Measurements from ENCODE around the gene ZNF169.
"Not testable (repeated sequence)": the region's sequence is repeated elsewhere in the genome, so short reads cannot be mapped to it uniquely, and the experiment has no call there.

ZNF169 gene

DNA sequence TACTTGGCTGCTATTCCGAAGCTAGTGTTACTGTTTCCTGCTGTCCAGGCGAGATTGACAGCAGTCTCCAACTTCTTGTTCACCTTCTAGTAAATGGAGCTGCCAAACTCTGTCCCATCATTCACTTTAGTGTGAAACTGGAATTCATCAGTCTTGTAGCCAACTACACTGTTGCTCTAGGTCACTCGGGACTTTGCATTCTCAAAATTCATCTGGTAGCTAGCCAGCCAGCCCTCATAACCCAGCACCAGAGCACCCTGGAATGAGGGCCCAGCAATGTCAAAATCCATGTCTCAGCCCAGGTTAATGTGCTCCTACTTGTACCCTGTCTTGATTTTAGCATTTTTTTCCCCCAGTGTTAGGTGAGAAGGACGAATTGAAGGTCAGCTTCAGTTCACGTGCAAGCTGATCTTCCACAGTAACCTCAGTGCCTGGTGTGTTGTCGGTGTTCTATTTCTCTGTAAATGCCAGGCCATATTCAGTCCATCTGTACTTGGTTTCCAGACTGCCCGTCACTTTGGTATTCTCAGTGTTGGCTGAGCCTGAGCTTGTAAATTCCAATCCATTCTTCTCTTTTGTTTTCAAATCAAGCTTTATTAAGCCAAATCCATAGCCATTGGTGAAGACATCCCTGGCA, 28.9 kb downstream of the ZNF169 start:
- no peak for DNase-seq

GRCh38 chr9:94289691-94290090, 30.6 kb downstream of the ZNF169 start:
- no peak for DNase-seq

DNA sequence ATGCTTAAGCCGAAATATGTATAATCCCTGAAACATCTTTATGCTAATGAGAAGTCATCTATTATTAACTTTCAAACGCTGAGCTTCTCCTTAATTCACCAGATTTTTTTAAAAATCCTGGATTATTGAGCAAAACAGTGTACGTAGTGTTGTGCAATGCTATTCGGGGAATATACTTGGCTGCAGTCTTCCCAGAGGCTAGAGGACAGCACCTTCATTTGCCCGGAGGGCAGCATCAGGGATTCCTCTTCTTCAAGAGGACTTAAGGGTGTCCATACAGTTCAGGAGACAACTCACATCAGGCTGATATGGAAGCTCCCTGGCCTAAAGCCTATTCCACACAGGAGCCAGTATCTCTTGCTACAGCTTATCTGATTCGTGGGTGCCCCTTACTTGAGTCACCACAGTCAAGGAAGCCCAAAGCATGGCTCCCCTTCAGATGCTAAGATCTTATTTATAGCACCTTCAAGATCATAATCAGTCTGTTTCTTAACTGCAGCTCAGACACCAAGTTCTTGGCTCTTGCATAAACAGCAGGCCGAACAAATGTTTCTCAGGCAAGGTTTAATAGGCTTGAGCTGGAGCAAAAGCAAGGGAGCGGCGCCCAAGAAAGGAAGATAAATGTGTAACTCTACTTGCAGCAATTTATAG, 40.0 kb downstream of the ZNF169 start:
- no peak for DNase-seq

DNA sequence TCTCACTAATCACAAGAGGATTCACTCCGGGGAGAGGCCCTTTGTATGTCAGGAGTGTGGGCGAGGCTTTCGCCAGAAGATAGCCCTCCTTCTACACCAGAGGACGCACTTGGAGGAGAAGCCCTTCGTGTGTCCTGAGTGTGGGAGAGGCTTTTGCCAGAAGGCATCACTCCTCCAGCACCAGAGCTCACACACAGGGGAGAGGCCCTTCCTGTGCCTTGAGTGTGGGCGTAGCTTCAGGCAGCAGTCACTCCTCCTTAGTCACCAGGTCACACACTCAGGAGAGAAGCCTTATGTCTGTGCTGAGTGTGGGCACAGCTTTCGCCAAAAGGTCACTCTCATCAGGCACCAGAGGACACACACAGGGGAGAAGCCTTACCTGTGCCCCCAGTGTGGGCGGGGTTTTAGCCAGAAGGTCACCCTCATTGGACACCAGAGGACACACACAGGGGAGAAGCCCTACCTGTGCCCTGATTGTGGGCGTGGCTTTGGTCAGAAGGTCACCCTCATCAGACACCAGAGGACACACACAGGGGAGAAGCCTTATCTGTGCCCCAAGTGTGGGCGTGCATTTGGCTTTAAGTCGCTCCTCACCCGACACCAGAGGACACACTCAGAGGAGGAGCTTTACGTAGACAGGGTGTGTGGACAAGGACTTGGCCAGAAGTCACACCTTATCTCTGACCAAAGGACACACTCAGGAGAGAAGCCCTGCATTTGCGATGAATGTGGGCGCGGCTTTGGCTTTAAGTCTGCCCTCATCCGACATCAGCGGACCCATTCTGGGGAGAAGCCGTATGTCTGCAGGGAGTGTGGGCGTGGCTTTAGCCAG, 41.6 kb downstream of the ZNF169 start:
- DNase-seq: no peak

DNA sequence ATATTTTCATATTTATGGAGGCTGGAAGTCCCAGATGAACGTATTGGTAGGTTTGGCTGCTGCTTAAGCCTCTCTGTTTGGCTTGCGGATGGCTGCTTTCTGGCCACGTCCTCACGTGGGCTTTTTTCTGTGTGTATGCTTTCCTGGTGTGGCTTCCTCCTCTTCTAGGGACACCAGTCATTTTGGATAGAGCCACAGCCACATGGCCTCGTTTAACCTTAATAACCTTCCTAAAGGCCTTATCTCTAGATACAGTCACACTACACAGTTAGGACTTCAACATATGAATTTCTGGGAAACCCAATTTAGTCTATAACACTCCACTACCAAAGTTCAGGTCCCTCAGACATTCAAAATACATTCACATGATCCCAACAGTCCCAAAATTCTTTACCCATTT, 42.5 kb downstream of the ZNF169 start:
- no peak for DNase-seq

DNA sequence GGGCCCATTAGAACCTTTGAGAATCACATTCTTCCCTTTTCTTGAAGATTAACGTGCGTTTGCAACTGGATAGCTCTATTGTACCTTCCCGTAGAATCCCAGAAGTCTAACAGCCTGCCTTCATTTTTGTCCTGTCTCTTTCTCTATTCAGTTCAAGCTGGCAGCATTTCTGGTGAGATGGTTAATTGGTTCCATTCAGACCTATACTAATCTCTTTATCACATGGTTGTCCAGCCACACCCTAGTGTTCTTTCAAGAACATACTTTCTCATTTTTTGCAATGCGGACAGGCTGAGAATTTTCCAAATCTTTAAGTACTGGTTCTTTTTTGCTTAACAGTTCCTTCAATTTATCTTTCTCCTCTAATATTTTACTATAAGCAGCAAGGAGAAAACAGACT, 43.3 kb downstream of the ZNF169 start:
- no peak for DNase-seq

DNA sequence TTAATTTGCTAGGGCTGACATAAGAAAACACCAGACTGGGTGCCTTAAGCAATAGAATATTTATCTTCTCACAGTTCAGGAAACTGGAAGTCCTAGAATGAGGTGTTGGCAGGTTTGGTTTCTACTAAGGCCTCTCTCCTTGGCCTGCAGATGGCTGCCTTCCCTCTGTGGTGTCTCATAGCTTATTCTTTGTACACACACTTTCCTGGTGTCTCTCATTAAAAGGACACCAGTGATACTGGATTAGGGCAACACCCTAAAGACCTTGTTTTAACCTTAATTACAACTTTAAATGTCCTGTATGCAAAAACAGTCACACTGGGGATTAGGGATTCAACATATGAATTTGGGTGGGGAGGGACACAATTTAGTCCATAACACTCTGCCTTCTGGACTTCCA, 44.2 kb downstream of the ZNF169 start:
- DNase-seq: no peak

- not testable (repeated sequence) for DNase-seq
Observed at GRCh38 chr9:94315034-94315984, 56.2 kb downstream of the ZNF169 start.

DNA sequence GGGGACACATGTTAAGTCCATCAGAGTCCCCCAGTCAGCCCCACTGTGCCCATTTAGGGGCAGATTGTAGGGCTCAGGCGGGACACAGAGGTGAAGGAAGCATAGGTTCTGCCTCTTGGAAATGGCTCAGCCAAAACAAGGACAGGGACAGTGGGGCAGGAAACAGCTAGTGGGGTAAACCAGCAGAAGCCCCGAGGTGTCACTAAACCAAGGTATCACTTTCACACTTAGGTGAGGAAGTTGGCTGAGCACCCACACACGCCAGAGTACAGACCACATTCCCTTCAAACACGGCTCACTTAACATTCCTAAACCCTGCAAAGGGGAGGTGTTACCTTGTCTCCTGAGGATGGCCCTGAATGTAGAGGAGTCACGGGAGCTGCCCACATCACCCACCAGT, 57.1 kb downstream of the ZNF169 start:
- DNase-seq: not testable (repeated sequence)

DNA sequence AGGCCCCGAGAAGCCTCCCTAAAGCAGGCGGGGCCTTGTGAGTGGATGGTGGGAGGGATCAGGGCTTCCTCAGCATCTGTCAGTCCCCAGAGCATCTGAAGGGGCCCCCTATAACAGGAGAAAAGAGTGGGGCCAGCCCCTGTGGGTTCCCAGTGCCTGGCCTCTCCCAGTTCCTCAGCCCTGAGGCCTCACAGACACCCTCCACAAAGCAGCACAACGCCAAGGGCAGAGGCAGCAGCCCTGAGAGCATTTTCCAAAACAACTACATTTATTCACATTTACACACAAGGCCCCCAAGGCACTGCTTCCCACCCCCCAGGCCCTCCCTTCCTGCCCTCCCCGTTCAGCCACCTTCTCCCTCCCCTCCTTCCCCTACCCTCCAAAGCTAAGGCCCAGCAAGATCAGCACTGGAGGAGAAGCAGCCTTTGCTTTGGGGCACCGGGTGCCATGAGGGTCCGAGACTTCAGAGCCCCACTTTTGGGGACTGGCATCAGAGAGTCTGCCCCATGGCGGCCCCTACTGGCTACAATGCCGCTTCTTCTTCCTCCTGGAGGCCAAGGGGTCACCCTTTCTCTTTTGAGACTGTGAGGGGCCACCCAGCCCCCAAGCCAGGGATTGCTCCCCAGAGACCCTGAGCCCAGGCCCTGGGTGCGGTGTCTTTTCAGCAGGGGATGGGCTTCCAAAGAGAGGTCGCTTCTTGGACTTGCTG, 59.0 kb downstream of the ZNF169 start:
- DNase-seq: not testable (repeated sequence)

DNA sequence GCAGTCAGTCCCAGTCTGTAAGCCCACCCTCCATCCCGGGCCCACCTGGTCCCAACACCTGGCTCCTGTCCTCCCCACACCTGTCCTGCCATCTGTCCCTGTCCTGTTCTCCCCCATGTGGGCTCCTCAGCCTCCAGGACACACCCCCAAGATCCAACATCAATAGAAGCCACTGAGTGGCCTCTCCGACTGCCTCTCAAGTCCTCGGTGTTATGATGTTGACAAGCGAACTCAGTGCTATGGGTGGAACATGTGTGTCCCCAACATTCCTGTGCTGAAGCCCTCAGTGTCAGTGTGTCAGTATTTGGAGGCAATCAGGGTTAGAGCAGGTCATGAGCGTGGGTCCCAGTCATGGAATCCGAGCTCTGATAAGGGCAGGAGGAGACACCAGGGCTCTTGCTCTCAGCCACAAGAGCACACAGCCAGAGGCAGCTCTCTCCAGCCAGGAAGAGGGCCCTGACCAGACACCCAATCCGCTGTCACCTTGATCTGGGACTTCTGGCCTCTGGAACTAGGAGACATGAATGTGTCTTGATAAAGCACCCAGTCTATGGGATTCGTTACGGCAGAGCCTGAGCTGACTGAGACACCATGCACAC, 63.3 kb downstream of the ZNF169 start:
- DNase-seq: not testable (repeated sequence)

DNA sequence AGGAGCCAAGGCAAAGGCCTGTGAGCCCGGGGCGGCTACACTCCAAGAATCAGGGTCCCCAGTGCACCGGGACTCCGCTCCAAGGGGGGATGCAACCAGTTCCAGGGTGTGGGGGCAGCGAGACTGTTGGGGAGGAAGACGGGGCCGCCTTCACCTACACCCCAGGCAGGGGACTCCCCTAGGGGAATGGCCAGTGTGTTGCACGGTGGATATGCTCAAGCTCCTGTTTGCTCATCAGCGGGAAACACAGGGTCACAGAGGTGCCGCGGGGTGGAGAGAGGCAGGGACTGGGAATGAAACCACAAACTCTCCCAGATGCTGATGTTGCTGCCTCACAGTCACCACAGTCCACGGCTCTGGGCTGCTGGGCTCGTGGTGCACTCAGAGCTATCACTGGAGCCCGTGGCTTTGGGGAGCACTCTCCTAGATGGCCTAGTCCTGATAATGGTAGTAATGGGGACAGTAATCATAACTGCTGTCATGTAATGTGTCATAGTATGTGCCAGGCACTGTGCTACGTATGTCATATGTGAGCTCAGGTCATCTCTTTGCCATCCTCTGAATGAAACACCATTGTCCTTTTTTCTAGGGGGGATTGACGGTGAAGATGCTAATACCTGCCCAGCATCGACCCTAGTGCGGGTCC, 64.2 kb downstream of the ZNF169 start:
- not testable (repeated sequence) for DNase-seq

DNA sequence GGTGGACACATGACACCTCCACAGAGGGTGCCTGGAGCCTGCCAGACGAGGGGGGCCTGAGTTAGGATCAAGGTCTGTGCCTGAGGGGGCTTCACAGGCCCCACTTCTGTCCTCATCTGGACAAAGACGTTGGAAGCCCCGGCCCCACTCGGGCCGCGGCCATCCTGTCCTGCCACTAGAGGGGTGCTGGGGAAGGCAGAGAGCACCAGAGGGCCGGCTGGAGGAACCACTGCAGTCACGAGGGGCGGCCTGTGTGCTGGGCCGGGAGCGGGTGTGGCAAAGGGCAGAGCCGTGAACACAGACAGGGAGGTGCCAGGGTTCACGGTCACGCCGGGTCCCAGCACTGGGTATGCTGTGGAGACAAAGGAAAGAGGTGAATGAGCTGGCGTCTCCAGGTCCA, 66.5 kb downstream of the ZNF169 start:
- not testable (repeated sequence) for DNase-seq

DNA sequence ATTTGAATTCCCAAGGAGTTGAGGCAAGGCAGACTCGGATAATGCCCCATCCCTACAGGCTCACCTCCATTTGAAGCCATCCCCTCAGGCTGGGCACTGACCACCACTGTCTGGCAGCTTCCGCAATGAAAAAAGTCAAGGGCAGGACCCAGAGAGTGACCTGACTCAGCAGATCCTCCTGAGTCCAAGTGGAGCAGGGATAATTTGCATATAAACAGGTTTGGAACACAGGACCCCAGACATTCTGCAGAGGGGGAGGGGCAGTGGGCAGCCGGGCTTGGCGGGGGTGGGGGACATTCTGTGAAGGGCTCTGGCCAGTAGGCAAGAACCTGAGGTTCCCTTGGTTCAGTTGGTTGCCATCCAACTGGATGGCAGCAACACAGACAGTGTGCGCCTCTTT, 69.4 kb downstream of the ZNF169 start, which contains the start of gene NUTM2F:
Gene NUTM2F, minus strand, starts transcription at position 101 of the 400 bp plus-strand sequence. Its CDS starts 21 bp downstream, at position 80.
- not testable (repeated sequence) for DNase-seq

DNA sequence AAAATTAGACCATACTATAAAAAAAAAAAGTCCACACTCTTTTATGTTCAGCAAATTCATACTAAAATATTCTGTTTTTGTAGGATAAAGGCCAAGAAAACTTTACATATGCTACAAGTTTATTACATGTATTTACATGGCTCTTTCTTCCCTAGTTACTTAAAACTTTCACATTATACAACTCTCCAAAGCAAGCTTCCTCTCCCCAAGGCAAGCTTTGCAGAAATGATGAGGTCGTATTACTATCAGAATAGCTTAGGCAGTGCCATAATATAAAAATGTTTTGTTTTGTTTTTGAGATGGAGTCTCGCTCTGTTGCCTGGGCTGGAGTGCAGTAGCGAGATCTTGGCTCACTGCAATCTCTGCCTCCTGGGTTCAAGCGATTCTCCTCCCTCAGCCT, 77.3 kb downstream of the ZNF169 start:
- not testable (repeated sequence) for DNase-seq

DNA sequence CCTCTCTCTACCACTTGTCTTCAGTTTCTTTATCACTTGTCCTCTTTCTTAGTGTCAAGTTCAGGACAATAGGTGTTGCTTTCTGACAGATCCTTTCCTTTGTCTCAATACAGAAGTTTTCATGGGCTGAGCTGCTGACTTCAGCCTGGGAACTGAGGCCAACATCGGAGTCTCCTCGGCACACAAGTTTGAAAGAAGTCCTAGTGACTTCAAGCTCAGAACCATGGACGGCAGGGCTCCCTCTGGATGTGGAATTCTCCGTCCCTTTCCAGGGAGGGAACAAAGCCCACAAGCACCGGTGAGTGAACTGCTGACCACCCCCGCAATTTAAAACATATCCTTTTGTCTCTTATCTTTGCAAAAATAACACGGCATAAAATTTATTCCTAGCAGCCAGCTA, 79.6 kb downstream of the ZNF169 start:
- DNase-seq: not testable (repeated sequence)

DNA sequence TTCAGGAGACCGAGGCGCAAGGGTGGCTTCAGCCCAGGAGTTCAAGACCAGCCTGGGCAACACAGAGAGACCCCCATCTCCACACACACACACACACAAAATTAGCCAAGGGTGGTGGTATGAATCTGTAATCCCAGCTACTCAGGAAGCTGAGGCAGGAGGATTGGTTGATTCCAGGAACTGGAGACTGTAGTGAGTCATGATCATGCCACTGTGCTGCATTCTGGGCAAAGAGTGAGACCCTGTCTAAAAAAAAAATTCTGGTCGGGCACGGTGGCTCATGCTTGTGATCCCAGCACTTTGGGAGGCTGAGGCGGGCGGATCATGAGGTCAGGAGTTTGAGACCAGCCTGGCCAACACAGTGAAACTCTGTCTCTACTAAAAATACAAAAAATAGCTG, 80.6 kb downstream of the ZNF169 start:
- DNase-seq: not testable (repeated sequence)

DNA sequence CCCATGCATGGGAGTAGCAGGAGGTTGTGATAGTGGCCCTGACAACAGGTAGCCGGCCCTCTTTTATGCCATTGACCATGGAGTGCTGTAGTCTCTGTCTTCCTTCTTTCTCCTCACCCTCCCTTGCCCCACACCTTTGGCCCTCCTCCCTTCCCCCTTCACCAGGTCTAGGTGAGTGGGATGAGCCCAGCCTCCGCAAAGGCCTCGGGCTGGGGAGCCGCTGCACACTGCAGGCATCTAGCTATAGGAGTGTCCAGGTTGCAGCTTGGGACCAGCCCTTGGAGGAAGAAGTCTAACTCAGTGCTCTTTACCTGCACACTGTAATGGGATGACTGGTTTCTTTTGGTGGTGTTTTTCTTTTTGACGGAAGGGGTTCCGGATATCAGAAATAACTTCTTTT, 81.7 kb downstream of the ZNF169 start:
- not testable (repeated sequence) for DNase-seq

DNA sequence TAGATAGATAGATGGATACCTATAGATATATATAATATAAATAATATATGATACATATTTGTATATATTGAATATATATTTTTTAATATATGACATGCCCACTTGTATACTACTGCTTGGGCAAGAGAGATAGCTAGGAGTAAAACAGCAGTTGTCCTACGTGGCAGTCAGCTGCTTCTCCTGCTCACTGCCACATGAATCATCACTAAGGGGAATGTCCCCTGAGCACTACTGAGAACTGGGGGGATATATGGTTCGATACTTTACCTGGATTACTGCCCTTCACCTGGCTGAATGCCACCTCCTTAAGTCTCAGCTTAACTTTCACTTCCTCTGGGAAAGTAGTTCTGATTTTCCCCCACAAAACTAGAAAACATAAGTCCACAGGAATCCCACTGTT, 82.6 kb downstream of the ZNF169 start:
- not testable (repeated sequence) for DNase-seq

DNA sequence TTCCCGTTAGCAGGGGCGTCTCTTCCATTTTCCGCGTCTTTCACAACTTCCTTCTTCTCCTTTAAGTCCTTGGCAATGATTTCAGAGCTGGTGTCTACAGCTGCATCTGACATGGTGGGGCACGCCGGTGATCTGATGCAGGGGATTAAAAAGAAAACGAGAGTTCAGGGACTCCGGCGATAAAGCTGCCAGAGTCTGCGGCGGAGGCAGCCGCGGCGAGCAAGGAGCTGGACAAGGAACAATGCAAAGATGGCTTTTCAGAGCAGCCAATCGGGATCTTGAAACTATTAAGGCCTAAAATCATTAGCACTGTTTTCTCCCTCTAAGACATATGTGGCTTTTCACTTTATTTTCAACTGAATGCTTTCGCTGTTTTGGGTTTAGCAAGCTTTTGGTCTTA, 88.4 kb downstream of the ZNF169 start:
- DNase-seq: not testable (repeated sequence)

DNA sequence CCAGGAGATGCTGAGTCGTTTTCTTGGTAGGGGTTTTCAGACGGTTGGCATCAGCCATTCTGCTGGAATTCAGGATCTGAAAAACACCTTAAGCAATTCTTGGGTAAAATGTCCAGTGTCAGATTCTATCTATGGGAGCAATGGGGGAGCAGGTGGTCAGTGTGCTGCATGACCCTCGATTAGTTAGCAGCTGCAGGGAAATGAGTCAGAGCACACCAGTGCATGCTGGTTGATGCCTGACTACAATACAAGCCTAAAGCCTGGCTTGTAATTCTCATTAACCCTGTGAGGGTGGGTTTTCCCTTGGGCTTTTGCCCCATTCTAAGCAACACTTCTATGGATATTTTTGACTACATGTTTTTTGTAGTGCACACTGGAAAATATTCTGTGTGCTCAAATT, 89.7 kb downstream of the ZNF169 start:
- not testable (repeated sequence) for DNase-seq

Data from stimulated activated CD4-positive, alpha-beta T cell treated with anti-CD3 and anti-CD28 coated beads, Interleukin-12 subunit alpha, Interleukin-12 subunit beta, amount 100 ng/mL, for 4 hours (primary cell).